Gastrocnemius medialis (tissue), 4 donors: ENCODE measurements around the gene ERF.

Experiments
- POLR2A ChIP-seq, 2 donors: fragments of 450-650 bp; IDR thresholded peaks; one replicate each; pipeline ENCODE4 v1.6.1; 2017; ENCODE audit warnings: antibody characterized with exemption in 2 of 2, mild to moderate bottlenecking in 2 of 2, moderate library complexity in 2 of 2
- TF ChIP-seq, protein P1 (sequence below), 5 experiments: fragments of 450-650 bp in 3 of 5; fragments of 200-600 bp in 2 of 5; sonication (generic) in 2 of 5; IDR thresholded peaks in 4 of 5; conservative IDR thresholded peaks in 1 of 5; 1 replicate in 4 of 5; 2 replicates in 1 of 5; pipeline ENCODE4 v1.5.1; 2016 to 2019; ENCODE audit warnings: antibody characterized with exemption in 5 of 5, mild to moderate bottlenecking in 3 of 5, moderate library complexity in 3 of 5

DNA sequence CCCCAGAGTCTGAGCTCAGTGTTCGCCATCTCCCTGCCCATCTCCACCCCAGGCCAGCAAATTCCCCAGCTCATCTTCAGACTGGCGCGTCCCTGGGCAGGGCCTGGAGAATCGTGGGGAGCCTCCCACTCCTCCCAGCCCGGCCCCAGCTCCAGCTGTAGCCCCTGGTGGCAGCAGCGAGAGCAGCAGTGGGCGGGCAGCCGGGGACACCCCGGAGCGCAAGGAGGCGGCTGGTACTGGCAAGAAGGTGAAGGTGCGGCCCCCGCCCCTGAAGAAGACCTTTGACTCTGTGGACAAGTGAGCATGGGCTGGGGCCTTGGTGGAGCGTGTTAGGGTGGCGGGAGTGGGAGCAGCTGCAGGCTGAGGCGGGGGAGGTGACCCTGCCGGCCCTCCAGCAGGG is 38.6 kb upstream of the ERF start:
- TF ChIP-seq, protein P1, sequence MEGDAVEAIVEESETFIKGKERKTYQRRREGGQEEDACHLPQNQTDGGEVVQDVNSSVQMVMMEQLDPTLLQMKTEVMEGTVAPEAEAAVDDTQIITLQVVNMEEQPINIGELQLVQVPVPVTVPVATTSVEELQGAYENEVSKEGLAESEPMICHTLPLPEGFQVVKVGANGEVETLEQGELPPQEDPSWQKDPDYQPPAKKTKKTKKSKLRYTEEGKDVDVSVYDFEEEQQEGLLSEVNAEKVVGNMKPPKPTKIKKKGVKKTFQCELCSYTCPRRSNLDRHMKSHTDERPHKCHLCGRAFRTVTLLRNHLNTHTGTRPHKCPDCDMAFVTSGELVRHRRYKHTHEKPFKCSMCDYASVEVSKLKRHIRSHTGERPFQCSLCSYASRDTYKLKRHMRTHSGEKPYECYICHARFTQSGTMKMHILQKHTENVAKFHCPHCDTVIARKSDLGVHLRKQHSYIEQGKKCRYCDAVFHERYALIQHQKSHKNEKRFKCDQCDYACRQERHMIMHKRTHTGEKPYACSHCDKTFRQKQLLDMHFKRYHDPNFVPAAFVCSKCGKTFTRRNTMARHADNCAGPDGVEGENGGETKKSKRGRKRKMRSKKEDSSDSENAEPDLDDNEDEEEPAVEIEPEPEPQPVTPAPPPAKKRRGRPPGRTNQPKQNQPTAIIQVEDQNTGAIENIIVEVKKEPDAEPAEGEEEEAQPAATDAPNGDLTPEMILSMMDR (IDR thresholded peaks at IDR 0.05 in 4 of 5, conservative IDR thresholded peaks at IDR 0.05 in 1 of 5): no peak
- no peak for TF ChIP-seq POLR2A (IDR thresholded peaks at IDR 0.05)
